GM21786 (cell line): ENCODE data around the gene SHISAL1.

Source experiments
- ATAC-seq: cut with Tn5 transposase; IDR thresholded peaks from one replicate; pipeline ENCODE4 v1.9.1; 2021; ENCODE audit not compliant: unreplicated experiment

SHISAL1 gene

GRCh38 chr22:44197271-44197670, 115.5 kb downstream of the SHISAL1 start:
- ATAC-seq = no peak

- no peak for ATAC-seq
Observed at GRCh38 chr22:44196731-44197131, 116.0 kb downstream of the SHISAL1 start.

- ATAC-seq = no peak
Observed at GRCh38 chr22:44196241-44196640, 116.5 kb downstream of the SHISAL1 start.

GRCh38 chr22:44195189-44195871, 117.4 kb downstream of the SHISAL1 start:
- no peak for ATAC-seq

- no peak for ATAC-seq
Observed at GRCh38 chr22:44194569-44194968, 118.2 kb downstream of the SHISAL1 start.
